Measurements from ENCODE around the gene TTC28.

DNA sequence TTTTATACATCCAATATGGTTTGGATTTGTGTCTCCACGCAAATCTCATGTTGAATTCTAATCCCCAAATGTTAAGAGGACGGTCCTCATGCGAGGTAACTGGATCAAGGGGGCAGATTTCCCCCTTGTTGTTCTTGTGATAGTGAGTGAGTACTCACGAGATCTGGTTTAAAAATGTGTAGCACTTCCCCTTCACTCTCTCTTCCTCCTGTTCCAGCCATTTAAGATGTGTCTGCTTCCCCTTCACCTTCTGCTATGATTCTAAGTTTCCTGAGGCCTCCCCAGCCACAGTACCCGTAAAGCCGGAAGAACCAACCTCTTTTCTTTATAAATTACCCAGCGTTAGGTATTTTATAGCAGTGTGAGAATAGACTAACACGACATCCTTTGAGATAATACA is 98.6 kb downstream of the TTC28 start:
- TF ChIP-seq CTCF (IDR thresholded peaks at IDR 0.05), result no peak
- no peak for TF ChIP-seq POLR2A (IDR thresholded peaks at IDR 0.05)

Data from thyroid gland (tissue), 4 donors.